Kidney epithelial cell (primary cell): Measurements from ENCODE around the gene DENND1A. TPM values are rescaled to one million over a fixed set of nuclear protein-coding genes. Genes with fewer than 3 reads are reported as not detected.
"Not testable (repeated sequence)": the region's sequence is repeated elsewhere in the genome, so short reads cannot be mapped to it uniquely, and the experiment has no call there.

Experiments used
- DNase-seq: peaks from one replicate; pipeline ENCODE4 v3.0.0-alpha.2; 2010; ENCODE audit warnings: low read depth
- H3K27me3 ChIP-seq: 2 replicates; pipeline ENCODE4 v1.6.0; 2011; ENCODE audit warnings: low read length; ENCODE audit not compliant: control insufficient read depth, insufficient read depth
- H3K36me3 ChIP-seq: 2 replicates; pipeline ENCODE4 v1.5.1; 2011; ENCODE audit warnings: low read length; ENCODE audit not compliant: control insufficient read depth, insufficient read depth
- H3K4me3 ChIP-seq: 2 replicates; pipeline ENCODE4 v1.5.1; 2011; ENCODE audit warnings: low read depth, mild to moderate bottlenecking, control low read depth, low read length
- CTCF ChIP-seq: IDR thresholded peaks from 2 replicates; pipeline ENCODE4 v1.5.1; 2011; ENCODE audit warnings: mild to moderate bottlenecking, moderate library complexity, low read length, control low read depth, inconsistent platforms; ENCODE audit not compliant: insufficient read depth, poor library complexity, severe bottlenecking
- total RNA-seq: library from RNA; depleted of rRNA; stranded (reverse); fragments of >200 nt; gene quantifications from 2 replicates; pipeline ENCODE4 v1.2.3, GENCODE V29; 2015

DENND1A gene
- total RNA-seq, 1 donor from 2014 or later: 14.5 TPM

GRCh38 chr9:123336959-123337358 is 593.0 kb downstream of the DENND1A start:
- TF ChIP-seq CTCF: no peak
- no peak for DNase-seq
- no peaks in the 10 kb centered on the region for H3K27me3 ChIP-seq
- H3K36me3 ChIP-seq: no peaks in the 10 kb centered on the region
- no peak overlapping the region for H3K4me3 ChIP-seq

- Histone ChIP-seq H3K27me3 (no peaks in the 10 kb centered on the region), H3K36me3 (no peaks in the 10 kb centered on the region), H3K4me3 (no peak overlapping the region)
- no peak for TF ChIP-seq CTCF
- no peak for DNase-seq
These were observed 593.5 kb downstream of the DENND1A start for GRCh38 chr9:123336449-123336848.

GRCh38 chr9:123335986-123336329 is 594.0 kb downstream of the DENND1A start:
- Histone ChIP-seq H3K27me3 (no peaks in the 10 kb centered on the region), H3K36me3 (no peaks in the 10 kb centered on the region), H3K4me3 (no peak overlapping the region)
- TF ChIP-seq CTCF: no peak
- DNase-seq: no peak

GRCh38 chr9:123335193-123335985 is 594.5 kb downstream of the DENND1A start:
- TF ChIP-seq CTCF: no peak
- H3K4me3 ChIP-seq: no peak overlapping the region

GRCh38 chr9:123334639-123335038 is 595.3 kb downstream of the DENND1A start:
- no peak for TF ChIP-seq CTCF
- no peak for DNase-seq
- Histone ChIP-seq H3K4me3 (no peak overlapping the region), H3K27me3 (no peaks in the 10 kb centered on the region), H3K36me3 (no peaks in the 10 kb centered on the region)

More at GRCh38 chr9:123335193-123335985, 594.5 kb downstream of the DENND1A start:
- peak; percentile 57 for DNase-seq
- H3K36me3 ChIP-seq: no peaks in the 10 kb centered on the region
- H3K27me3 ChIP-seq: no peaks in the 10 kb centered on the region

- H3K27me3 ChIP-seq, H3K4me3 ChIP-seq, H3K36me3 ChIP-seq, DNase-seq: not testable (repeated sequence)
These were observed 596.8 kb downstream of the DENND1A start for GRCh38 chr9:123333058-123333669.
